Stimulated activated CD4-positive, alpha-beta T cell treated with anti-CD3 and anti-CD28 coated beads, Interleukin-15, amount 100 ng/mL, for 24 hours (primary cell): Measurements from ENCODE around the gene ZNF804B.
"Not testable (repeated sequence)": the region's sequence is repeated elsewhere in the genome, so short reads cannot be mapped to it uniquely, and the experiment has no call there.

Experiments
- DNase-seq: peaks from one replicate; pipeline ENCODE4 v3.0.0-alpha.2; 2020

The ZNF804B gene

GRCh38 chr7:89104748-89105685 is 345.5 kb downstream of the ZNF804B start:
- DNase-seq = no peak

GRCh38 chr7:89123871-89124270 is 364.4 kb downstream of the ZNF804B start:
- no peak for DNase-seq

- no peak for DNase-seq
These were observed 370.3 kb downstream of the ZNF804B start for GRCh38 chr7:89129600-89130375.

- no peak for DNase-seq
These were observed 373.9 kb downstream of the ZNF804B start for GRCh38 chr7:89133357-89133756.

- no peak for DNase-seq
These were observed 374.3 kb downstream of the ZNF804B start for GRCh38 chr7:89133819-89134218.

- no peak for DNase-seq
These were observed 386.3 kb downstream of the ZNF804B start for GRCh38 chr7:89145801-89146200.

- no peak for DNase-seq
These were observed 400.6 kb downstream of the ZNF804B start for GRCh38 chr7:89160107-89160506.

- no peak for DNase-seq
These were observed 405.9 kb downstream of the ZNF804B start for GRCh38 chr7:89165421-89165820.

GRCh38 chr7:89170628-89171027 is 411.1 kb downstream of the ZNF804B start:
- no peak for DNase-seq

GRCh38 chr7:89182116-89182515 is 422.6 kb downstream of the ZNF804B start:
- DNase-seq = no peak

- no peak for DNase-seq
These were observed 424.2 kb downstream of the ZNF804B start for GRCh38 chr7:89183712-89184111.

- DNase-seq = no peak
These were observed 441.3 kb downstream of the ZNF804B start for GRCh38 chr7:89200758-89201157.

GRCh38 chr7:89223900-89224395 is 464.4 kb downstream of the ZNF804B start:
- DNase-seq = no peak

- not testable (repeated sequence) for DNase-seq
These were observed 469.2 kb downstream of the ZNF804B start for GRCh38 chr7:89228688-89229171.

- no peak for DNase-seq
These were observed 478.7 kb downstream of the ZNF804B start for GRCh38 chr7:89238156-89238555.

GRCh38 chr7:89246196-89246595 is 486.7 kb downstream of the ZNF804B start:
- no peak for DNase-seq

- no peak for DNase-seq
These were observed 487.7 kb downstream of the ZNF804B start for GRCh38 chr7:89247207-89247606.

GRCh38 chr7:89259085-89259484 is 499.6 kb downstream of the ZNF804B start:
- no peak for DNase-seq

- DNase-seq = no peak
These were observed 504.6 kb downstream of the ZNF804B start for GRCh38 chr7:89264126-89264525.

- DNase-seq = no peak
These were observed 506.1 kb downstream of the ZNF804B start for GRCh38 chr7:89265631-89266030.

GRCh38 chr7:89283302-89283701 is 523.8 kb downstream of the ZNF804B start:
- DNase-seq = no peak

- DNase-seq = no peak
These were observed 549.0 kb downstream of the ZNF804B start for GRCh38 chr7:89308535-89308934.

- no peak for DNase-seq
These were observed 552.4 kb downstream of the ZNF804B start for GRCh38 chr7:89311886-89312285.

GRCh38 chr7:89312551-89312950 is 553.1 kb downstream of the ZNF804B start:
- DNase-seq = no peak
